Measurements from ENCODE around the gene LARP4B. TPM values are rescaled to one million over a fixed set of nuclear protein-coding genes. Genes with fewer than 3 reads are reported as not detected.

Gene LARP4B
- polyA plus RNA-seq, 1 donor from 2014 or later: 14.2 TPM

GRCh38 chr10:818010-818409 lies 113.5 kb downstream of the LARP4B start:
- Histone ChIP-seq H3K4me2 (ENCODE audit: low read length) (no peak overlapping the region), H3K9me3 (ENCODE audit: low read length) (no peaks in the 10 kb centered on the region), H3K9me2 (ENCODE audit: insufficient read depth, low read length) (no peaks in the 10 kb centered on the region), H3K27ac (ENCODE audit: low read length) (no peak overlapping the region), H2AFZ (ENCODE audit: low read depth, low read length) (no peak overlapping the region), H3K27me3 (ENCODE audit: insufficient read depth, low read depth, low read length) (no peaks in the 10 kb centered on the region), H3K36me3 (ENCODE audit: insufficient read depth, low read length) (peaks cover 10% of the 10 kb centered on the region), H3K4me3 (ENCODE audit: low read length) (no peak overlapping the region), H4K20me1 (ENCODE audit: insufficient read depth) (no peaks in the 10 kb centered on the region), H3K9ac (ENCODE audit: low read length) (no peak overlapping the region), H3F3A (ENCODE audit: insufficient read depth, low read length, poor library complexity, severe bottlenecking) (no peaks in the 10 kb centered on the region), H3K79me2 (replicated peaks; ENCODE audit: insufficient read depth, low read length) (no peaks in the 10 kb centered on the region)
- TF ChIP-seq EP300 (conservative IDR thresholded peaks at IDR 0.05; ENCODE audit: poor library complexity, severe bottlenecking): no peak
- no peak for TF ChIP-seq EZH2 (IDR thresholded peaks at IDR 0.05; ENCODE audit: borderline replicate concordance, insufficient read depth, low read length, poor library complexity, severe bottlenecking)
- no peak for TF ChIP-seq SMC3 (conservative IDR thresholded peaks at IDR 0.05; ENCODE audit: poor library complexity)
- TF ChIP-seq RAD21 (conservative IDR thresholded peaks at IDR 0.05): no peak
- TF ChIP-seq TAF1 (IDR thresholded peaks at IDR 0.05; ENCODE audit: low read depth): no peak
- TF ChIP-seq CTCF (IDR thresholded peaks at IDR 0.05; ENCODE audit: poor library complexity, severe bottlenecking): no peak
- TF ChIP-seq REST (IDR thresholded peaks at IDR 0.05; ENCODE audit: borderline replicate concordance): no peak
- TF ChIP-seq MXI1 (conservative IDR thresholded peaks at IDR 0.05; ENCODE audit: poor library complexity, severe bottlenecking): no peak
- no peak for TF ChIP-seq POLR2AphosphoS5 (IDR thresholded peaks at IDR 0.05)

- H3K9ac ChIP-seq (ENCODE audit: low read length): no peak overlapping the region
- no peak overlapping the region for H3K4me3 ChIP-seq (ENCODE audit: low read length)
- no peaks in the 10 kb centered on the region for H4K20me1 ChIP-seq (ENCODE audit: insufficient read depth)
These were observed 114.1 kb downstream of the LARP4B start for GRCh38 chr10:817371-817770.

More at GRCh38 chr10:817371-817770, 114.1 kb downstream of the LARP4B start:
- TF ChIP-seq EP300 (conservative IDR thresholded peaks at IDR 0.05; ENCODE audit: poor library complexity, severe bottlenecking) (no peak), CTCF (IDR thresholded peaks at IDR 0.05; ENCODE audit: poor library complexity, severe bottlenecking) (no peak), EZH2 (IDR thresholded peaks at IDR 0.05; ENCODE audit: borderline replicate concordance, insufficient read depth, low read length, poor library complexity, severe bottlenecking) (no peak), POLR2AphosphoS5 (IDR thresholded peaks at IDR 0.05) (no peak), RAD21 (conservative IDR thresholded peaks at IDR 0.05) (no peak), MXI1 (conservative IDR thresholded peaks at IDR 0.05; ENCODE audit: poor library complexity, severe bottlenecking) (no peak), REST (IDR thresholded peaks at IDR 0.05; ENCODE audit: borderline replicate concordance) (no peak), TAF1 (IDR thresholded peaks at IDR 0.05; ENCODE audit: low read depth) (no peak), SMC3 (conservative IDR thresholded peaks at IDR 0.05; ENCODE audit: poor library complexity) (no peak)
- H2AFZ ChIP-seq (ENCODE audit: low read depth, low read length): no peak overlapping the region
- H3K9me3 ChIP-seq (ENCODE audit: low read length): no peaks in the 10 kb centered on the region
- no peaks in the 10 kb centered on the region for H3K79me2 ChIP-seq (replicated peaks; ENCODE audit: insufficient read depth, low read length)
- H3K9me2 ChIP-seq (ENCODE audit: insufficient read depth, low read length): no peaks in the 10 kb centered on the region
- H3K27ac ChIP-seq (ENCODE audit: low read length): no peak overlapping the region
- H3K4me2 ChIP-seq (ENCODE audit: low read length): no peak overlapping the region
- no peaks in the 10 kb centered on the region for H3K27me3 ChIP-seq (ENCODE audit: insufficient read depth, low read depth, low read length)
- H3K36me3 ChIP-seq (ENCODE audit: insufficient read depth, low read length): peaks cover 10% of the 10 kb centered on the region
- no peaks in the 10 kb centered on the region for H3F3A ChIP-seq (ENCODE audit: insufficient read depth, low read length, poor library complexity, severe bottlenecking)
